Lung (tissue), 12 donors: ENCODE measurements around the gene NFX1. TPM values are rescaled to one million over a fixed set of nuclear protein-coding genes. Genes with fewer than 3 reads are reported as not detected.

Source experiments
- ATAC-seq: fragments of 200-7000 bp; cut with Tn5 transposase; one replicate; pipeline ENCODE4 v1.9.1; 2020; ENCODE audit warnings: moderate number of reproducible peaks; ENCODE audit not compliant: insufficient read depth, low FRiP score
- DNase-seq, 3 donors: peaks; one replicate each; pipeline ENCODE4 v3.0.0-alpha.2; 2013 to 2017
- H3K27ac ChIP-seq, 2 donors: one replicate each; pipeline ENCODE4 v1.5.1; 2013; ENCODE audit warnings: mild to moderate bottlenecking in 2 of 2, moderate library complexity in 2 of 2, control low read depth in 1 of 2, inconsistent platforms in 1 of 2, low read depth in 1 of 2, low read length in 1 of 2
- H3K27me3 ChIP-seq, 3 donors: one replicate each; pipeline ENCODE4 v1.5.1; 2013; ENCODE audit warnings: low read length in 2 of 3; ENCODE audit not compliant: control insufficient read depth in 3 of 3, insufficient read depth in 3 of 3
- H3K36me3 ChIP-seq, 4 donors: one replicate each; pipeline ENCODE4 v1.5.1; 2013; ENCODE audit warnings: low read length in 4 of 4, mild to moderate bottlenecking in 1 of 4, moderate library complexity in 1 of 4; ENCODE audit not compliant: control insufficient read depth in 4 of 4, insufficient read depth in 4 of 4
- H3K4me1 ChIP-seq, 5 donors: one replicate each; pipeline ENCODE4 v1.5.1; 2013; ENCODE audit warnings: low read length in 5 of 5, mild to moderate bottlenecking in 2 of 5, moderate library complexity in 1 of 5; ENCODE audit not compliant: control insufficient read depth in 5 of 5, insufficient read depth in 5 of 5
- H3K4me3 ChIP-seq: one replicate; pipeline ENCODE4 v1.5.1; 2013; ENCODE audit warnings: mild to moderate bottlenecking, control low read depth, moderate library complexity
- H3K9ac ChIP-seq, 2 donors: one replicate each; pipeline ENCODE4 v1.5.1; 2013; ENCODE audit warnings: low read length in 2 of 2, control low read depth in 1 of 2; ENCODE audit not compliant: insufficient read depth in 1 of 2
- H3K9me3 ChIP-seq, 4 donors: one replicate each; pipeline ENCODE4 v1.5.1; 2013; ENCODE audit warnings: low read length in 3 of 4, mild to moderate bottlenecking in 1 of 4, moderate library complexity in 1 of 4; ENCODE audit not compliant: control insufficient read depth in 4 of 4, insufficient read depth in 3 of 4
- WGBS, 2 donors: extraction: QIAGEN DNeasy Blood & Tissue Kit; methylation state at CpG; one replicate each; pipeline ENCODE4 v1.1.7; 2013; 5-methylcytosine and 5-hydroxymethylcytosine counted together
- polyA plus RNA-seq, 2 donors: library from polyadenylated mRNA; stranded (reverse); fragments of 200-250 nt; gene quantifications; one replicate each; pipeline ENCODE4 v1.2.1, GENCODE V29; 2013
- total RNA-seq, 2 donors: library from RNA; depleted of rRNA in 1 of 2; stranded (reverse); fragments of >200 nt in 1 of 2; gene quantifications; one replicate each; pipeline ENCODE4 v1.2.1, GENCODE V29; 2014 to 2021
- TF ChIP-seq, protein P1 (sequence below): IDR thresholded peaks from 2 replicates; pipeline ENCODE4 v1.5.1; 2012; ENCODE audit warnings: mild to moderate bottlenecking; ENCODE audit errors: control extremely low read depth, extremely low read depth
- donor health status: control.
- donor health status: control.
- donor health status: Bipolar disorder and iron deficiency.
- donor health status: healthy.
- donor health status: DM: yes; HTN: yes; CAD: no.

NFX1 gene
- total and polyA plus RNA-seq, 4 donors, result 13.1 to 43.4 (median 26.3) TPM

GRCh38 chr9:33291031-33291397 lies 698 bp downstream of the NFX1 start:
- Histone ChIP-seq H3K36me3 (peaks cover 2 to 13% (median 10%) of the 10 kb centered on the region in 4 donors), H3K4me1 (peaks cover 0 to 20% (median 5%) of the 10 kb centered on the region in 5 donors), H3K4me3 (peak overlapping the region; percentile 98), H3K9me3 (no peaks in the 10 kb centered on the region), H3K27me3 (no peaks in the 10 kb centered on the region), H3K9ac (peak overlapping the region; percentile 79 to 93), H3K27ac (peak overlapping the region; percentile 88 to 100)
- TF ChIP-seq, protein P1, sequence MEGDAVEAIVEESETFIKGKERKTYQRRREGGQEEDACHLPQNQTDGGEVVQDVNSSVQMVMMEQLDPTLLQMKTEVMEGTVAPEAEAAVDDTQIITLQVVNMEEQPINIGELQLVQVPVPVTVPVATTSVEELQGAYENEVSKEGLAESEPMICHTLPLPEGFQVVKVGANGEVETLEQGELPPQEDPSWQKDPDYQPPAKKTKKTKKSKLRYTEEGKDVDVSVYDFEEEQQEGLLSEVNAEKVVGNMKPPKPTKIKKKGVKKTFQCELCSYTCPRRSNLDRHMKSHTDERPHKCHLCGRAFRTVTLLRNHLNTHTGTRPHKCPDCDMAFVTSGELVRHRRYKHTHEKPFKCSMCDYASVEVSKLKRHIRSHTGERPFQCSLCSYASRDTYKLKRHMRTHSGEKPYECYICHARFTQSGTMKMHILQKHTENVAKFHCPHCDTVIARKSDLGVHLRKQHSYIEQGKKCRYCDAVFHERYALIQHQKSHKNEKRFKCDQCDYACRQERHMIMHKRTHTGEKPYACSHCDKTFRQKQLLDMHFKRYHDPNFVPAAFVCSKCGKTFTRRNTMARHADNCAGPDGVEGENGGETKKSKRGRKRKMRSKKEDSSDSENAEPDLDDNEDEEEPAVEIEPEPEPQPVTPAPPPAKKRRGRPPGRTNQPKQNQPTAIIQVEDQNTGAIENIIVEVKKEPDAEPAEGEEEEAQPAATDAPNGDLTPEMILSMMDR, result no peak
- peak in 1 of 3 donors; percentile 57 for DNase-seq
- no peak for ATAC-seq
- 14 to 18% methylated on average over 7 of the region's 7 CpGs for WGBS, 2 donors

DNA sequence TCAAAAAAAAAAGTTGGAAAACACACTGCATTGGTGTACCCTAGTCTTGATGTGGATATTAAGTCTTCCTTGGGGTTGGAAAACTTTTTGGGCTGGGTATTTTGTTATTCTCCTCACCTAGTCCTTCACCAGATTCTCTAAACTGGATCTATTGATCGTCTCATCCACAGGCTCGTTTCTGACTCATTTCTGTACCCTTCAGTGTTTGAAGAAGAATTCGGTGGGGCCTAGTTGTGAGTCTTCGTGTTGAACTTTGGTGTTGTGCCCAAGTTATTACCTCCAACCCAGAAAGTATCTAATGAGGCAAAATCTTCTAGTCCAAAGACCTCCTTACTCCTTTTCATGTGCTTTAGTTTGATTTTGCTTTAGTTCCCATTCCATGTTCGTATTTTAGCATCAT lies 1.6 kb downstream of the NFX1 start:
- DNase-seq (no peak), ATAC-seq (no peak)
- H3K9me3 ChIP-seq, result no peaks in the 10 kb centered on the region
- WGBS, 2 donors, result 84 to 89% methylated on average over 5 of the region's 5 CpGs
- H3K36me3 ChIP-seq, result peaks cover 2 to 20% (median 15%) of the 10 kb centered on the region in 4 donors
- peaks cover 5 to 22% (median 6%) of the 10 kb centered on the region in 5 donors for H3K4me1 ChIP-seq
- peak overlapping the region in 1 of 2 donors; percentile 88 for H3K27ac ChIP-seq
- TF ChIP-seq, protein P1, result no peak
- H3K4me3 ChIP-seq, result no peak overlapping the region
- H3K27me3 ChIP-seq, result no peaks in the 10 kb centered on the region
- H3K9ac ChIP-seq, result no peak overlapping the region

GRCh38 chr9:33293782-33294181 lies 3.5 kb downstream of the NFX1 start:
- Histone ChIP-seq H3K9me3 (no peaks in the 10 kb centered on the region), H3K36me3 (peaks cover 2 to 33% (median 21%) of the 10 kb centered on the region in 4 donors), H3K4me3 (no peak overlapping the region), H3K4me1 (peaks cover 5 to 29% (median 12%) of the 10 kb centered on the region in 5 donors), H3K9ac (no peak overlapping the region), H3K27me3 (no peaks in the 10 kb centered on the region), H3K27ac (no peak overlapping the region)
- DNase-seq (no peak), ATAC-seq (no peak)
- 89 to 92% methylated on average over 2 of the region's 2 CpGs for WGBS, 2 donors
- TF ChIP-seq, protein P1, result no peak
